HepG2 (cell line): ENCODE data around the gene USP7. TPM values are rescaled to one million over a fixed set of nuclear protein-coding genes. Genes with fewer than 3 reads are reported as not detected.

Experiments
- ATAC-seq: fragments of 200-7000 bp; cut with Tn5 transposase; 3 replicates; pipeline ENCODE4 v1.9.1; 2020; ENCODE audit warnings: mild to moderate bottlenecking, moderate library complexity
- BruUV-seq: library from RNA; stranded (reverse); fragments of 400-500 nt; replicated peaks from 2 replicates; lab custom pipeline; 2021; lab: Mats Ljungman, UMichigan
- CTCF ChIA-PET: fragments of 300-600 bp; formaldehyde crosslinking; extraction: SDS; loops from one replicate; lab custom pipeline; 2021; ENCODE audit warnings: low total read pairs, inconsistent platforms, low intra/inter-chr PET ratio; lab: Yijun Ruan, JAX
- POLR2A ChIA-PET: fragments of 350-600 bp; sonication (Branson Sonifier 250); formaldehyde crosslinking; loops from one replicate; lab custom pipeline; 2020; ENCODE audit warnings: antibody characterized with exemption, inconsistent platforms; lab: Yijun Ruan, JAX
- DNase-seq: peaks from one replicate; pipeline ENCODE4 v3.0.0-alpha.2; 2015; ENCODE audit warnings: low spot score
- FAIRE-seq: peaks from 3 replicates; lab custom pipeline; 2011; peaks lifted over from hg19 to GRCh38; lab: Jason Lieb, UNC
- H2AFZ ChIP-seq: one replicate; pipeline ENCODE4 v1.6.1; 2011; ENCODE audit warnings: low read length, inconsistent platforms
- H3K27ac ChIP-seq: fragments of 300-600 bp; 3 replicates; pipeline ENCODE4 v1.8.0; 2011; ENCODE audit warnings: mixed run types, mild to moderate bottlenecking, mixed read lengths, low read length, inconsistent platforms; ENCODE audit not compliant: insufficient read depth; ENCODE audit errors: extremely low read length
- H3K27me3 ChIP-seq, 2 experiments: fragments of 200-600 bp in 1 of 2; 2 replicates in 1 of 2; 3 replicates in 1 of 2; pipeline versions ENCODE4 v1.6.0 to v1.8.0; 2011; ENCODE audit warnings: low read length in 2 of 2, mild to moderate bottlenecking in 2 of 2, moderate library complexity in 2 of 2, inconsistent platforms in 1 of 2; ENCODE audit not compliant: insufficient read depth in 2 of 2, control insufficient read depth in 1 of 2
- H3K36me3 ChIP-seq, 2 experiments: fragments of 200-600 bp in 1 of 2; replicated peaks in 1 of 2; 2 replicates in 1 of 2; 3 replicates in 1 of 2; pipeline versions ENCODE4 v1.5.1 to v1.8.0; 2011; ENCODE audit warnings: low read length in 2 of 2, inconsistent platforms in 1 of 2; ENCODE audit not compliant: insufficient read depth in 2 of 2, control insufficient read depth in 1 of 2
- H3K4me1 ChIP-seq: 2 replicates; pipeline ENCODE4 v1.5.1; 2012; ENCODE audit warnings: low read length, inconsistent platforms; ENCODE audit not compliant: insufficient read depth
- H3K4me2 ChIP-seq: 2 replicates; pipeline ENCODE4 v1.6.0; 2011; ENCODE audit warnings: low read depth, low read length, inconsistent platforms
- H3K4me3 ChIP-seq, 3 experiments: fragments of 200-600 bp in 1 of 3; sonication (generic), shearing (Covaris generic) in 1 of 3; replicated peaks in 1 of 3; 2 replicates each; pipeline ENCODE4 v1.5.1; 2011 to 2016; ENCODE audit warnings: low read length in 3 of 3, inconsistent platforms in 2 of 3, low read depth in 2 of 3, mild to moderate bottlenecking in 2 of 3, control low read depth in 1 of 3, mixed read lengths in 1 of 3; ENCODE audit not compliant: insufficient read depth in 1 of 3
- H3K79me2 ChIP-seq: one replicate; pipeline ENCODE4 v1.6.1; 2011; ENCODE audit warnings: low read length, inconsistent platforms; ENCODE audit not compliant: insufficient read depth
- H3K9ac ChIP-seq: 2 replicates; pipeline ENCODE4 v1.6.0; 2011; ENCODE audit warnings: mild to moderate bottlenecking, low read depth, low read length, inconsistent platforms; ENCODE audit not compliant: insufficient read depth
- H3K9me3 ChIP-seq: 2 replicates; pipeline ENCODE4 v1.5.1; 2012; ENCODE audit warnings: mild to moderate bottlenecking, low read length
- H4K20me1 ChIP-seq: 2 replicates; pipeline ENCODE4 v1.6.0; 2011; ENCODE audit warnings: inconsistent platforms, mild to moderate bottlenecking, low read length, moderate library complexity; ENCODE audit not compliant: insufficient read depth
- GATAD2A ChIP-seq: IDR thresholded peaks from 2 replicates; pipeline ENCODE4 v1.6.1; 2016
- HNRNPK ChIP-seq: fragments of 200-400 bp; formaldehyde crosslinking; IDR thresholded peaks from 2 replicates; pipeline ENCODE4 v1.6.1; 2018; ENCODE audit warnings: low read length, low read depth, moderate library complexity, mild to moderate bottlenecking; ENCODE audit not compliant: poor library complexity, severe bottlenecking
- JUNB ChIP-seq: sonication (generic); formaldehyde crosslinking; IDR thresholded peaks from 2 replicates; pipeline ENCODE4 v1.8.0; 2022; ENCODE audit warnings: missing genetic modification reagents, mild to moderate bottlenecking, borderline replicate concordance
- KLF11 ChIP-seq: IDR thresholded peaks from 2 replicates; pipeline ENCODE4 v1.6.1; 2016; ENCODE audit warnings: missing compliant biosample characterization
- LCORL ChIP-seq, 2 experiments: fragments of 450-650 bp in 1 of 2; sonication (generic) in 1 of 2; formaldehyde crosslinking in 1 of 2; IDR thresholded peaks; 2 replicates each; pipeline versions ENCODE4 v1.5.0 to v1.6.1; 2017 to 2020; ENCODE audit warnings: antibody characterized with exemption in 1 of 2, missing genetic modification reagents in 1 of 2
- MEIS1 ChIP-seq: sonication (generic); formaldehyde crosslinking; IDR thresholded peaks from 2 replicates; pipeline ENCODE4 v1.9.0; 2021; ENCODE audit warnings: mild to moderate bottlenecking, missing genetic modification reagents, moderate library complexity, borderline replicate concordance
- NFE2L2 ChIP-seq: fragments of 150-350 bp; IDR thresholded peaks from 2 replicates; pipeline ENCODE4 v1.6.1; 2014; ENCODE audit warnings: low read length
- RFXAP ChIP-seq: sonication (generic); formaldehyde crosslinking; IDR thresholded peaks from 2 replicates; pipeline ENCODE4 v1.4.0; 2020; ENCODE audit warnings: missing genetic modification reagents, borderline replicate concordance
- SALL2 ChIP-seq: sonication (generic); formaldehyde crosslinking; IDR thresholded peaks from 2 replicates; pipeline ENCODE4 v1.8.1; 2023; ENCODE audit warnings: mild to moderate bottlenecking, missing genetic modification reagents, inconsistent platforms
- THAP11 ChIP-seq: IDR thresholded peaks from 2 replicates; pipeline ENCODE4 v1.6.1; 2016; ENCODE audit warnings: missing biosample characterization, missing genetic modification reagents
- YEATS4 ChIP-seq: sonication (generic); formaldehyde crosslinking; IDR thresholded peaks from 2 replicates; pipeline ENCODE4 v1.4.0; 2020; ENCODE audit warnings: missing genetic modification reagents, borderline replicate concordance
- ZBTB21 ChIP-seq: sonication (generic); formaldehyde crosslinking; IDR thresholded peaks from 2 replicates; pipeline ENCODE4 v1.4.0; 2020; ENCODE audit warnings: missing genetic modification reagents
- ZFX ChIP-seq: sonication (generic); formaldehyde crosslinking; IDR thresholded peaks from 2 replicates; pipeline ENCODE4 v1.4.0; 2020; ENCODE audit warnings: mild to moderate bottlenecking, low read depth, missing genetic modification reagents, moderate library complexity
- ZNF224 ChIP-seq: sonication (generic); formaldehyde crosslinking; IDR thresholded peaks from 2 replicates; pipeline ENCODE4 v1.5.0; 2020; ENCODE audit warnings: mild to moderate bottlenecking, missing genetic modification reagents
- ZNF737 ChIP-seq: sonication (generic); formaldehyde crosslinking; IDR thresholded peaks from 2 replicates; pipeline ENCODE4 v1.5.0; 2020; ENCODE audit warnings: missing genetic modification reagents, mild to moderate bottlenecking, borderline replicate concordance
- WGBS: methylation state at CpG from one replicate; pipeline ENCODE4 v1.1.6; 2017; ENCODE audit warnings: low lambda C conversion rate; 5-methylcytosine and 5-hydroxymethylcytosine counted together
- in situ Hi-C: cut with HindIII; loops from 2 replicates; pipeline ENCODE4 v1.10.0; 2017; ENCODE audit warnings: low pct_unique_long_range_greater_than_20kb; ENCODE audit not compliant: extremely low pct_ligation_motif_present
- intact Hi-C: fragments of 100-400 bp; cut with micrococcal nuclease; formaldehyde crosslinking; loops from one replicate; pipeline ENCODE4 v1.10.0; 2022; ENCODE audit not compliant: unreplicated experiment
- polyA plus RNA-seq, 8 experiments: library from polyadenylated mRNA; depleted of rRNA in 3 of 8; stranded (reverse) in 7 of 8; unstranded in 1 of 8; fragments of >200 nt; fragmentation: Illumina TruSeq in 4 of 8; extraction: Trizol in 4 of 8; gene quantifications; 2 replicates each; pipeline versions ENCODE4 v1.2.1 to v1.2.3, GENCODE V29; 2011 to 2016; ENCODE audit warnings: low read depth in 4 of 8, missing spikeins in 1 of 8, mixed read lengths in 1 of 8; ENCODE audit not compliant: insufficient read depth in 1 of 8
- total RNA-seq, 5 experiments: library from RNA; depleted of rRNA; stranded (reverse); fragments of >200 nt; fragmentation: Illumina TruSeq; extraction: Trizol; gene quantifications; 2 replicates each; pipeline ENCODE4 v1.2.3, GENCODE V29; 2016; ENCODE audit warnings: low read depth in 1 of 5
- TF ChIP-seq, protein P1 (sequence below): sonication (generic); formaldehyde crosslinking; IDR thresholded peaks from 2 replicates; pipeline ENCODE4 v1.5.0; 2020; ENCODE audit warnings: mild to moderate bottlenecking, missing genetic modification reagents, borderline replicate concordance
- TF ChIP-seq, protein P2 (sequence below): sonication (generic); formaldehyde crosslinking; IDR thresholded peaks from 2 replicates; pipeline ENCODE4 v1.4.0; 2020; ENCODE audit warnings: missing genetic modification reagents

The USP7 gene
- total and polyA plus RNA-seq, 2 of the 13 experiments (the other 11 are each of a cell fraction or from before 2014, with no cell fraction given), result 52.5 to 173 TPM

DNA sequence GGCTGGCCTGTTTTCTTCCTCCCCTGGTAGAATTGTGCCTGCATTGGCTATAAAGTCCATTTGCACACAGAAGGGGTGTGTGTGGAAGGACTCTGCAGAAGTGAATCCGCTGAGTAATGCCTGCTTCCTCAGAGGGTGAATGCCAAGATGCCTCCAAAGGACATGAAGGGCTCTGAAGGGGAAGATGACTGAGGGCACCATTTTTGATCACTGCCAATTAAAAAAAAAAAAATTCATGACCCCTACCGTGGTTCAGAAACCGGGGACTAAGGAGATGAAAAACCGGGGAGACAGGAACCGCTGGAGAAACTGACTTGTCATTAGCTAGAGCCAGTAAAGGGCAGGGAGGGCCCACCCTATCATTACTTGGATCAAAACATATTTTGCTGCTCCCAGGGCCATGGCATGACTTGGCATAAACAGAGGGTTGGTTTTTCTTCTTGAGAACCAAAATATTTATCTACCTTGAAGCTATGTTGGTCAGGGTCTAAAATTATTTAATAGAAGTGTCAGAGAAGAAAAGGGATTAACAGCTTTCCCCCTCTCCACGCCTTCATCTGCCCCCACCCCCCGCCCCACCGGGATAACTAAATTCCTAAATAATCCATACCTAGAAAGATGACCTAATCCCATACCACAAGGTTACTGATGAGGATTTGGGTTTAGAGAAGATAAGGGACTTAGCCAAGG, 3.6 kb upstream of the USP7 start:
- ChIA-PET POLR2A (interaction anchor here (1.2 to 3.9 kb wide), 4 partner anchors 21 to 124 kb away, joined by 4 to 22 read pairs (median 6); partner anchors contain the start of gene HAPSTR1), CTCF (no interaction called here)
- BruUV-seq, result no TSS peak
- H3K4me1 ChIP-seq, result peaks cover 25% of the 10 kb centered on the region
- WGBS, result 32% methylated on average over 8 of the region's 8 CpGs
- intact Hi-C loops (loop anchor here (2.0 kb wide), 1 partner anchor 20 kb away; no protein-coding TSS in a partner anchor), in situ Hi-C loops (no loop called here)
- H3K79me2 ChIP-seq, result peaks cover 9% of the 10 kb centered on the region
- peaks cover 0 to 1% of the 10 kb centered on the region in 2 experiments; a peak in 2 of 5 replicates for H3K27me3 ChIP-seq
- peak overlapping the region; percentile 82 for H2AFZ ChIP-seq
- peak overlapping the region; percentile 70 for H3K4me2 ChIP-seq
- ATAC-seq (peak; percentile 21), FAIRE-seq (no peak), DNase-seq (no peak)
- peaks cover 5% of the 10 kb centered on the region for H4K20me1 ChIP-seq
- peak overlapping the region; percentile 32; the same call in 1 of the 2 replicates for H3K9ac ChIP-seq
- no peaks in the 10 kb centered on the region for H3K36me3 ChIP-seq
- peak overlapping the region; percentile 0 to 41 (median 6); a peak in 4 of 6 replicates for H3K4me3 ChIP-seq
- no peak overlapping the region for H3K27ac ChIP-seq
- no peaks in the 10 kb centered on the region for H3K9me3 ChIP-seq
- peak; percentile 85 for TF ChIP-seq NFE2L2
- 0 out of 2 replicates have a peak, but pooled peaks have one; percentile 5 for TF ChIP-seq ZBTB21 (CRISPR knock-in tag)
- no peak for TF ChIP-seq SALL2 (CRISPR knock-in tag)
- peak; percentile 22 for TF ChIP-seq HNRNPK
- TF ChIP-seq ZNF737 (CRISPR knock-in tag), result no peak
- TF ChIP-seq GATAD2A (CRISPR knock-in tag), result peak; percentile 17; the same call in 1 of the 2 replicates
- TF ChIP-seq JUNB (CRISPR knock-in tag), result 0 out of 2 replicates have a peak, but pooled peaks have one; percentile 9
- no peak for TF ChIP-seq ZFX (CRISPR knock-in tag)
- peak; percentile 1; the same call in 1 of the 2 replicates for TF ChIP-seq RFXAP (CRISPR knock-in tag)
- TF ChIP-seq ZNF224, result 0 out of 2 replicates have a peak, but pooled peaks have one; percentile 0
- TF ChIP-seq, protein P1, sequence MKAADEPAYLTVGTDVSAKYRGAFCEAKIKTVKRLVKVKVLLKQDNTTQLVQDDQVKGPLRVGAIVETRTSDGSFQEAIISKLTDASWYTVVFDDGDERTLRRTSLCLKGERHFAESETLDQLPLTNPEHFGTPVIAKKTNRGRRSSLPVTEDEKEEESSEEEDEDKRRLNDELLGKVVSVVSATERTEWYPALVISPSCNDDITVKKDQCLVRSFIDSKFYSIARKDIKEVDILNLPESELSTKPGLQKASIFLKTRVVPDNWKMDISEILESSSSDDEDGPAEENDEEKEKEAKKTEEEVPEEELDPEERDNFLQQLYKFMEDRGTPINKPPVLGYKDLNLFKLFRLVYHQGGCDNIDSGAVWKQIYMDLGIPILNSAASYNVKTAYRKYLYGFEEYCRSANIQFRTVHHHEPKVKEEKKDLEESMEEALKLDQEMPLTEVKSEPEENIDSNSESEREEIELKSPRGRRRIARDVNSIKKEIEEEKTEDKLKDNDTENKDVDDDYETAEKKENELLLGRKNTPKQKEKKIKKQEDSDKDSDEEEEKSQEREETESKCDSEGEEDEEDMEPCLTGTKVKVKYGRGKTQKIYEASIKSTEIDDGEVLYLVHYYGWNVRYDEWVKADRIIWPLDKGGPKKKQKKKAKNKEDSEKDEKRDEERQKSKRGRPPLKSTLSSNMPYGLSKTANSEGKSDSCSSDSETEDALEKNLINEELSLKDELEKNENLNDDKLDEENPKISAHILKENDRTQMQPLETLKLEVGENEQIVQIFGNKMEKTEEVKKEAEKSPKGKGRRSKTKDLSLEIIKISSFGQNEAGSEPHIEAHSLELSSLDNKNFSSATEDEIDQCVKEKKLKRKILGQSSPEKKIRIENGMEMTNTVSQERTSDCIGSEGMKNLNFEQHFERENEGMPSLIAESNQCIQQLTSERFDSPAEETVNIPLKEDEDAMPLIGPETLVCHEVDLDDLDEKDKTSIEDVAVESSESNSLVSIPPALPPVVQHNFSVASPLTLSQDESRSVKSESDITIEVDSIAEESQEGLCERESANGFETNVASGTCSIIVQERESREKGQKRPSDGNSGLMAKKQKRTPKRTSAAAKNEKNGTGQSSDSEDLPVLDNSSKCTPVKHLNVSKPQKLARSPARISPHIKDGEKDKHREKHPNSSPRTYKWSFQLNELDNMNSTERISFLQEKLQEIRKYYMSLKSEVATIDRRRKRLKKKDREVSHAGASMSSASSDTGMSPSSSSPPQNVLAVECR (CRISPR knock-in tag), result peak; percentile 50; the same call in 1 of the 2 replicates
- TF ChIP-seq LCORL (IDR thresholded peaks at IDR 0.05), result no peak
- TF ChIP-seq LCORL (CRISPR knock-in tag; IDR thresholded peaks at IDR 0.05), result 0 out of 2 replicates have a peak, but pooled peaks have one; percentile 33
- 0 out of 2 replicates have a peak, but pooled peaks have one; percentile 1 for TF ChIP-seq YEATS4
- 0 out of 2 replicates have a peak, but pooled peaks have one; percentile 7 for TF ChIP-seq THAP11
- TF ChIP-seq, protein P2, sequence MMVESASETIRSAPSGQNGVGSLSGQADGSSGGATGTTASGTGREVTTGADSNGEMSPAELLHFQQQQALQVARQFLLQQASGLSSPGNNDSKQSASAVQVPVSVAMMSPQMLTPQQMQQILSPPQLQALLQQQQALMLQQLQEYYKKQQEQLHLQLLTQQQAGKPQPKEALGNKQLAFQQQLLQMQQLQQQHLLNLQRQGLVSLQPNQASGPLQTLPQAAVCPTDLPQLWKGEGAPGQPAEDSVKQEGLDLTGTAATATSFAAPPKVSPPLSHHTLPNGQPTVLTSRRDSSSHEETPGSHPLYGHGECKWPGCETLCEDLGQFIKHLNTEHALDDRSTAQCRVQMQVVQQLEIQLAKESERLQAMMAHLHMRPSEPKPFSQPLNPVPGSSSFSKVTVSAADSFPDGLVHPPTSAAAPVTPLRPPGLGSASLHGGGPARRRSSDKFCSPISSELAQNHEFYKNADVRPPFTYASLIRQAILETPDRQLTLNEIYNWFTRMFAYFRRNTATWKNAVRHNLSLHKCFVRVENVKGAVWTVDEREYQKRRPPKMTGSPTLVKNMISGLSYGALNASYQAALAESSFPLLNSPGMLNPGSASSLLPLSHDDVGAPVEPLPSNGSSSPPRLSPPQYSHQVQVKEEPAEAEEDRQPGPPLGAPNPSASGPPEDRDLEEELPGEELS (CRISPR knock-in tag), result 0 out of 2 replicates have a peak, but pooled peaks have one; percentile 2
- TF ChIP-seq MEIS1, result no peak
- TF ChIP-seq KLF11 (CRISPR knock-in tag), result 0 out of 2 replicates have a peak, but pooled peaks have one; percentile 56
